HEK293 (cell line): Measurements from ENCODE around the gene TYRO3.

ENCODE experiments used
- CTCF ChIA-PET: fragments of 350-600 bp; formaldehyde crosslinking; extraction: SDS; loops from one replicate; lab custom pipeline; 2021; ENCODE audit warnings: antibody characterized with exemption; lab: Yijun Ruan, JAX
- POLR2A ChIA-PET: fragments of 300-600 bp; formaldehyde crosslinking; extraction: SDS; loops from one replicate; lab custom pipeline; 2020; ENCODE audit warnings: antibody characterized with exemption, inconsistent platforms; lab: Yijun Ruan, JAX
- H3K27ac ChIP-seq: fragments of 200-500 bp; sonication (Bioruptor generic); 2 replicates; pipeline ENCODE4 v1.5.1; 2014; ENCODE audit warnings: low read depth, low read length, control low read depth, inconsistent platforms; ENCODE audit errors: extremely low read depth
- H3K36me3 ChIP-seq, 2 experiments: fragments of 200-500 bp in 1 of 2; sonication (Bioruptor generic) in 1 of 2; 1 replicate in 1 of 2; 2 replicates in 1 of 2; pipeline ENCODE4 v1.5.1; 2014 to 2017; ENCODE audit warnings: inconsistent platforms in 2 of 2, low read length in 2 of 2; ENCODE audit not compliant: control insufficient read depth in 2 of 2, insufficient read depth in 1 of 2
- H3K4me1 ChIP-seq: fragments of 200-500 bp; sonication (Bioruptor generic); 2 replicates; pipeline ENCODE4 v1.5.1; 2014; ENCODE audit warnings: mild to moderate bottlenecking, low read length, inconsistent platforms; ENCODE audit not compliant: control insufficient read depth, insufficient read depth
- H3K4me3 ChIP-seq: 2 replicates; pipeline ENCODE4 v1.5.1; 2011; ENCODE audit warnings: low read depth, mild to moderate bottlenecking, control low read depth, low read length, moderate library complexity
- H3K9me3 ChIP-seq: fragments of 200-500 bp; sonication (Bioruptor generic); 2 replicates; pipeline ENCODE4 v1.5.1; 2014; ENCODE audit warnings: low read depth, low read length, inconsistent platforms; ENCODE audit not compliant: control insufficient read depth, insufficient read depth
- EGR2 ChIP-seq: fragments of 450-650 bp; formaldehyde crosslinking; IDR thresholded peaks from 2 replicates; pipeline ENCODE4 v1.5.1; 2016; ENCODE audit warnings: low read depth, missing biosample characterization, missing genetic modification characterization
- KLF9 ChIP-seq: fragments of 450-650 bp; formaldehyde crosslinking; IDR thresholded peaks from 2 replicates; pipeline ENCODE4 v1.5.1; 2016; ENCODE audit warnings: missing biosample characterization, missing genetic modification characterization, low read depth
- SCRT2 ChIP-seq: fragments of 450-650 bp; formaldehyde crosslinking; IDR thresholded peaks from 2 replicates; pipeline ENCODE4 v1.5.1; 2016; ENCODE audit warnings: missing biosample characterization, missing genetic modification characterization
- SP2 ChIP-seq: fragments of 450-650 bp; formaldehyde crosslinking; IDR thresholded peaks from 2 replicates; pipeline ENCODE4 v1.5.1; 2016; ENCODE audit warnings: missing biosample characterization, missing genetic modification characterization
- SP7 ChIP-seq: fragments of 450-650 bp; formaldehyde crosslinking; IDR thresholded peaks from 2 replicates; pipeline ENCODE4 v1.5.1; 2016; ENCODE audit warnings: missing biosample characterization, missing genetic modification characterization
- TRIM28 ChIP-seq: IDR thresholded peaks from 2 replicates; pipeline ENCODE4 v1.6.1; 2011; ENCODE audit warnings: low read length, control low read depth, borderline replicate concordance
- WT1 ChIP-seq: fragments of 450-650 bp; formaldehyde crosslinking; IDR thresholded peaks from 2 replicates; pipeline ENCODE4 v1.5.1; 2016; ENCODE audit warnings: missing biosample characterization, missing genetic modification characterization
- ZBTB8A ChIP-seq: fragments of 450-650 bp; formaldehyde crosslinking; IDR thresholded peaks from 2 replicates; pipeline ENCODE4 v1.5.1; 2016; ENCODE audit warnings: missing biosample characterization, missing genetic modification characterization
- ZFHX2 ChIP-seq: fragments of 450-650 bp; formaldehyde crosslinking; conservative IDR thresholded peaks from 2 replicates; pipeline ENCODE4 v1.5.1; 2016; ENCODE audit warnings: missing biosample characterization, missing genetic modification characterization
- ZFP41 ChIP-seq: fragments of 450-650 bp; formaldehyde crosslinking; IDR thresholded peaks from 2 replicates; pipeline ENCODE4 v1.5.1; 2016; ENCODE audit warnings: missing biosample characterization, missing genetic modification characterization, borderline replicate concordance
- ZNF174 ChIP-seq: fragments of 450-650 bp; formaldehyde crosslinking; IDR thresholded peaks from 2 replicates; pipeline ENCODE4 v1.5.0; 2017; ENCODE audit warnings: missing biosample characterization, mild to moderate bottlenecking, missing genetic modification characterization
- ZNF214 ChIP-seq: fragments of 450-650 bp; formaldehyde crosslinking; IDR thresholded peaks from 2 replicates; pipeline ENCODE4 v1.5.1; 2017; ENCODE audit warnings: missing biosample characterization, mild to moderate bottlenecking, missing genetic modification characterization, borderline replicate concordance
- ZNF394 ChIP-seq: fragments of 450-650 bp; formaldehyde crosslinking; IDR thresholded peaks from 2 replicates; pipeline ENCODE4 v1.5.1; 2016; ENCODE audit warnings: missing biosample characterization, missing genetic modification characterization, mild to moderate bottlenecking, moderate library complexity, borderline replicate concordance
- ZNF473 ChIP-seq: fragments of 450-650 bp; formaldehyde crosslinking; IDR thresholded peaks from 2 replicates; pipeline ENCODE4 v1.5.1; 2017; ENCODE audit warnings: missing biosample characterization, missing genetic modification characterization
- ZNF530 ChIP-seq: fragments of 450-650 bp; formaldehyde crosslinking; IDR thresholded peaks from 2 replicates; pipeline ENCODE4 v1.5.1; 2016; ENCODE audit warnings: low read depth, missing biosample characterization, missing genetic modification characterization
- ZNF544 ChIP-seq: fragments of 450-650 bp; formaldehyde crosslinking; IDR thresholded peaks from 2 replicates; pipeline ENCODE4 v1.5.0; 2017; ENCODE audit warnings: missing biosample characterization, missing genetic modification characterization
- ZNF654 ChIP-seq: fragments of 450-650 bp; formaldehyde crosslinking; IDR thresholded peaks from 2 replicates; pipeline ENCODE4 v1.5.1; 2016; ENCODE audit warnings: low read depth, missing biosample characterization, missing genetic modification characterization
- ZNF791 ChIP-seq: fragments of 450-650 bp; formaldehyde crosslinking; IDR thresholded peaks from 2 replicates; pipeline ENCODE4 v1.5.1; 2016; ENCODE audit warnings: missing biosample characterization, missing genetic modification characterization
- TF ChIP-seq, protein P1 (sequence below): fragments of 450-650 bp; formaldehyde crosslinking; IDR thresholded peaks from 2 replicates; pipeline ENCODE4 v1.5.1; 2016; ENCODE audit warnings: missing biosample characterization, missing genetic modification characterization
- TF ChIP-seq, protein P2 (sequence below): fragments of 450-650 bp; formaldehyde crosslinking; IDR thresholded peaks from 2 replicates; pipeline ENCODE4 v1.5.1; 2016; ENCODE audit warnings: missing biosample characterization, missing genetic modification characterization
- TF ChIP-seq, protein P3 (sequence below): fragments of 450-650 bp; formaldehyde crosslinking; IDR thresholded peaks from 2 replicates; pipeline ENCODE4 v1.5.1; 2016; ENCODE audit warnings: missing biosample characterization, missing genetic modification characterization, low read depth

The TYRO3 gene

DNA sequence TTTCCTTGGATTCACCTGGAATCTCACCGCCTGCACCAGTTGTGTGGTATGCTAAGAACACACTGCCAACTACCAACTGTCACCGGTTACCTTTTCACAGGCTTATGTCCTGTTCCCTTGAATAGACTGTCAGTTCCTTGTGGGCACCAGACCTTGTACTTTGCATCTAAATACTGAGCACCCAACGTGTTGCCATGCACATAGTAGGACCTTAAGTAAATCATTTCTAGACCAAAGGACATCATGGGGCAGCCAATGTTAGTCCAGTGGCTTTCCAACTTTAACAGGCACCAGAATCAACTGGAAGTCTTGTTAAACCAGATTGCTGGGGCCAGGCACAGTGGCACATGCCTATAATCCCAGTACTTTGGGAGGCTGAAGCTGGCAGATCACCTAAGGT lies 13.8 kb upstream of the TYRO3 start:
- Histone ChIP-seq H3K9me3 (no peaks in the 10 kb centered on the region), H3K27ac (no peak overlapping the region), H3K4me1 (no peaks in the 10 kb centered on the region), H3K4me3 (no peak overlapping the region), H3K36me3 (no peaks in the 10 kb centered on the region)
- CTCF ChIA-PET = interaction anchor here (1.0 kb wide), 1 partner anchor 12 kb away, joined by 4 read pairs; no protein-coding TSS in a partner anchor
- POLR2A ChIA-PET = interaction anchor here (0.6 to 1.7 kb wide), 2 partner anchors 31 to 34 kb away, joined by 4 to 5 read pairs; partner anchors contain the start of gene LTK
- TF ChIP-seq ZNF214 (tag by site-specific recombination) (no peak), KLF9 (no peak), ZBTB8A (tag by site-specific recombination) (no peak), ZNF473 (tag by site-specific recombination) (no peak), ZNF394 (tag by site-specific recombination) (no peak), ZFP41 (tag by site-specific recombination) (no peak), TRIM28 (no peak), ZNF530 (tag by site-specific recombination) (no peak), WT1 (tag by site-specific recombination) (no peak)
- TF ChIP-seq, protein P1, sequence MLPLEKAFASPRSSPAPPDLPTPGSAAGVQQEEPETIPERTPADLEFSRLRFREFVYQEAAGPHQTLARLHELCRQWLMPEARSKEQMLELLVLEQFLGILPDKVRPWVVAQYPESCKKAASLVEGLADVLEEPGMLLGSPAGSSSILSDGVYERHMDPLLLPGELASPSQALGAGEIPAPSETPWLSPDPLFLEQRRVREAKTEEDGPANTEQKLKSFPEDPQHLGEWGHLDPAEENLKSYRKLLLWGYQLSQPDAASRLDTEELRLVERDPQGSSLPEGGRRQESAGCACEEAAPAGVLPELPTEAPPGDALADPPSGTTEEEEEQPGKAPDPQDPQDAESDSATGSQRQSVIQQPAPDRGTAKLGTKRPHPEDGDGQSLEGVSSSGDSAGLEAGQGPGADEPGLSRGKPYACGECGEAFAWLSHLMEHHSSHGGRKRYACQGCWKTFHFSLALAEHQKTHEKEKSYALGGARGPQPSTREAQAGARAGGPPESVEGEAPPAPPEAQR (tag by site-specific recombination) = no peak
- TF ChIP-seq, protein P2, sequence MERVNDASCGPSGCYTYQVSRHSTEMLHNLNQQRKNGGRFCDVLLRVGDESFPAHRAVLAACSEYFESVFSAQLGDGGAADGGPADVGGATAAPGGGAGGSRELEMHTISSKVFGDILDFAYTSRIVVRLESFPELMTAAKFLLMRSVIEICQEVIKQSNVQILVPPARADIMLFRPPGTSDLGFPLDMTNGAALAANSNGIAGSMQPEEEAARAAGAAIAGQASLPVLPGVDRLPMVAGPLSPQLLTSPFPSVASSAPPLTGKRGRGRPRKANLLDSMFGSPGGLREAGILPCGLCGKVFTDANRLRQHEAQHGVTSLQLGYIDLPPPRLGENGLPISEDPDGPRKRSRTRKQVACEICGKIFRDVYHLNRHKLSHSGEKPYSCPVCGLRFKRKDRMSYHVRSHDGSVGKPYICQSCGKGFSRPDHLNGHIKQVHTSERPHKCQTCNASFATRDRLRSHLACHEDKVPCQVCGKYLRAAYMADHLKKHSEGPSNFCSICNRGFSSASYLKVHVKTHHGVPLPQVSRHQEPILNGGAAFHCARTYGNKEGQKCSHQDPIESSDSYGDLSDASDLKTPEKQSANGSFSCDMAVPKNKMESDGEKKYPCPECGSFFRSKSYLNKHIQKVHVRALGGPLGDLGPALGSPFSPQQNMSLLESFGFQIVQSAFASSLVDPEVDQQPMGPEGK (tag by site-specific recombination) = no peak

DNA sequence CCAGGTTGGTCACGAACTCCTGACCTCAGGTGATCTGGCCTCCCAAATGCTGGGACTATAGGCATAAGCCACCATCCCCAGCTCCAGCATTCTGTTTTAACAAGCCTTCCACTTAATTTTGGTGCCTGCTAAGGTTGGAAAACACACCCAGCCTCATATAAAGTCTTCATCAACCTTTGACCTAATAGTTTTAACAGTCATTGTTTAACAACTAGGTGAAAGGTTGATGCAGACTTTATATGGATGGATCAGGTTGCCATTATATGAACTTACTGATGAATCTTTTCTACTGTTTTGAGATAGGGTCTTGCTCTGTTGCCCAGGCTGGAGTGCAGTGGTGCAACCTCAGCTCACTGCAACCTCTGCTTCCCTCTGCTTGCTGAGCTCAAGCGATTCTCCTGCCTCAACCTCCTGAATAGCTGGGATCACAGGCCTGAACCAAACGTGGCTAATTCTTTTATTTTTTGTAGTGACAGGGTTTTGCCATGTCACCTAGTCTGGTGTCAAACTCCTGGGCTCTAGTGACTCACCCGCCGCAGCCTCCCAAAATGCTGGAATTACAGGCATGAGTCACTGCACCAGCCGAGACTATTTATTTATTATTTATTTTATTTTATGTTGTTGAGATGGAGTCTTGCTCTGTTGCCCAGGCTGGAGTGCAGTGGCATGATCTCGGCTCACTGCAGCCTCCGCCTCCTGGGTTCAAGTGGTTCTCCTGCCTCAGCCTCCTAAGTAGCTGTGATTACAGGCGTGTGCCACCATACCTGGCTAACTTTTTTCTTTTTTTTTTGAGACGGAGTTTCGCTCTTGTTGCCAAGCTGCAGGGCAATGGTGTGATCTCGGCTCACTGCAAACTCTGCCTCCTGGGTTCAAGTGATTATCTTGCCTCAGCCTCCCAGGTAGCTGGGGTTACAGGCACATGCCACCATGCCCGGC lies 11.9 kb upstream of the TYRO3 start:
- CTCF ChIA-PET = no interaction called here
- Histone ChIP-seq H3K9me3 (no peaks in the 10 kb centered on the region), H3K27ac (no peak overlapping the region), H3K4me1 (no peaks in the 10 kb centered on the region), H3K4me3 (no peak overlapping the region)
- POLR2A ChIA-PET = no interaction called here
- TF ChIP-seq ZNF791 (tag by site-specific recombination) = no peak
- 0 out of 2 replicates have a peak, but pooled peaks have one; percentile 17 for TF ChIP-seq SP7
- TF ChIP-seq, all 188 proteins: peak for 1
- H3K36me3 ChIP-seq = no peaks in the 10 kb centered on the region

DNA sequence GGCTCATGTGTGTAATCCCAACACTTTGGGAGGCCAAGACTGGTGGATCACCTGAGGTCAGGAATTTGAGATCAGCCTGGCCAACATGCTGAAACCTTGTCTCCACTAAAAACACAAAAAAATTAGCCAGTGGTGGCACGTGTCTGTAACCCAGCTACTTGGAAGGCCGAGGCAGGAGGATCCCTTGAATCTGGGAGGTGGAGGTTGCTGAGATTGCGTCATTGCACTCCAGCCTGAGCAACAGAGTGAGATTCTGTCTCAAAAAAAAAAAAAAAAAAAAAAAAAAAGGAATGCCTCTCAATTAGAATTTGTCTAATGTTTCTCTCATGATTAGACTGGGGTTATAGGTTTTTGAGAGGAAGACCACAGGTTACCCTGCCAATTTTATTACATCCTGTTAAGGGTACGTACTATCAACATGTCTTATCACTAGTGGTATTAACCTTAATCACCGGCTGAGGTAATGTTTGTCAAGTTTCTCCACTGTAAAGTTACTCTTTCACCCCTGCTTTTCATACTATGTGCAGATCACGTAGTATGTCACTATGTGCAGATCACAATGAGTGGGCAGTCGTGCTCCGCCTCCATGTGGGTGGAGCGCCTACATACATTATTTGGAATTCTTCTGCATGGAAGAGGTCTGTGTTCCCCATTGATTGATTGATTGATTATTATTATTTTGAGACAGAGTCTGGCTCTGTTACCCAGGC lies 8.8 kb upstream of the TYRO3 start:
- Histone ChIP-seq H3K9me3 (no peaks in the 10 kb centered on the region), H3K4me1 (no peaks in the 10 kb centered on the region), H3K36me3 (no peaks in the 10 kb centered on the region), H3K4me3 (no peak overlapping the region), H3K27ac (no peak overlapping the region)
- TF ChIP-seq ZNF544 (no peak), ZFHX2 (tag by site-specific recombination) (peak; percentile 42; the same call in 1 of the 2 replicates), EGR2 (tag by site-specific recombination) (peak; percentile 41; the same call in 1 of the 2 replicates), SP2 (tag by site-specific recombination) (no peak), ZNF174 (no peak), SCRT2 (tag by site-specific recombination) (0 out of 2 replicates have a peak, but pooled peaks have one; percentile 10), ZNF654 (tag by site-specific recombination) (no peak)
- TF ChIP-seq, protein P3, sequence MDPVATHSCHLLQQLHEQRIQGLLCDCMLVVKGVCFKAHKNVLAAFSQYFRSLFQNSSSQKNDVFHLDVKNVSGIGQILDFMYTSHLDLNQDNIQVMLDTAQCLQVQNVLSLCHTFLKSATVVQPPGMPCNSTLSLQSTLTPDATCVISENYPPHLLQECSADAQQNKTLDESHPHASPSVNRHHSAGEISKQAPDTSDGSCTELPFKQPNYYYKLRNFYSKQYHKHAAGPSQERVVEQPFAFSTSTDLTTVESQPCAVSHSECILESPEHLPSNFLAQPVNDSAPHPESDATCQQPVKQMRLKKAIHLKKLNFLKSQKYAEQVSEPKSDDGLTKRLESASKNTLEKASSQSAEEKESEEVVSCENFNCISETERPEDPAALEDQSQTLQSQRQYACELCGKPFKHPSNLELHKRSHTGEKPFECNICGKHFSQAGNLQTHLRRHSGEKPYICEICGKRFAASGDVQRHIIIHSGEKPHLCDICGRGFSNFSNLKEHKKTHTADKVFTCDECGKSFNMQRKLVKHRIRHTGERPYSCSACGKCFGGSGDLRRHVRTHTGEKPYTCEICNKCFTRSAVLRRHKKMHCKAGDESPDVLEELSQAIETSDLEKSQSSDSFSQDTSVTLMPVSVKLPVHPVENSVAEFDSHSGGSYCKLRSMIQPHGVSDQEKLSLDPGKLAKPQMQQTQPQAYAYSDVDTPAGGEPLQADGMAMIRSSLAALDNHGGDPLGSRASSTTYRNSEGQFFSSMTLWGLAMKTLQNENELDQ (tag by site-specific recombination) = no peak
- POLR2A ChIA-PET = interaction anchor here (0.7 kb wide), 1 partner anchor 250 kb away, joined by 10 read pairs; no protein-coding TSS in a partner anchor
- CTCF ChIA-PET = no interaction called here
